Stimulated activated memory B cell treated with anti-CD40 and anti-IgM and Interleukin-4, amounts not matched to agents 10 μg/mL and 1 μg/mL and 100 μg/mL, for 72 hours (primary cell): ENCODE measurements around the gene DBNL.

Experiments used
- ATAC-seq: fragments of 150-1000 bp; cut with Tn5 transposase; 2 replicates; pipeline ENCODE4 v1.10.0; 2021
- H3K27ac Mint-ChIP-seq: one replicate; pipeline ENCODE4 v1.8.0; 2022; ENCODE audit warnings: mild to moderate bottlenecking, mixed read lengths
- H3K27me3 Mint-ChIP-seq: one replicate; pipeline ENCODE4 v1.8.0; 2022; ENCODE audit warnings: mixed read lengths
- H3K36me3 Mint-ChIP-seq: one replicate; pipeline ENCODE4 v1.8.0; 2022; ENCODE audit warnings: mixed read lengths
- H3K4me1 Mint-ChIP-seq: one replicate; pipeline ENCODE4 v1.8.0; 2022; ENCODE audit warnings: mixed read lengths
- H3K4me3 Mint-ChIP-seq: one replicate; pipeline ENCODE4 v1.8.0; 2022; ENCODE audit warnings: mild to moderate bottlenecking, moderate library complexity, mixed read lengths
- H3K9me3 Mint-ChIP-seq: one replicate; pipeline ENCODE4 v1.8.0; 2022; ENCODE audit warnings: mixed read lengths

DBNL gene

GRCh38 chr7:44076101-44076895 is 31.8 kb downstream of the DBNL start:
- H3K36me3 Mint-ChIP-seq: peaks cover 74% of the 10 kb centered on the region
- H3K27ac Mint-ChIP-seq: peak overlapping the region; percentile 96
- no peak overlapping the region for H3K4me3 Mint-ChIP-seq
- no peaks in the 10 kb centered on the region for H3K27me3 Mint-ChIP-seq
- H3K9me3 Mint-ChIP-seq: no peaks in the 10 kb centered on the region
- no peak for ATAC-seq
- peaks cover 77% of the 10 kb centered on the region for H3K4me1 Mint-ChIP-seq

- H3K27me3 Mint-ChIP-seq: no peaks in the 10 kb centered on the region
- H3K4me3 Mint-ChIP-seq: no peak overlapping the region
- H3K27ac Mint-ChIP-seq: peak overlapping the region; percentile 96
- ATAC-seq: no peak
- peaks cover 73% of the 10 kb centered on the region for H3K36me3 Mint-ChIP-seq
- no peaks in the 10 kb centered on the region for H3K9me3 Mint-ChIP-seq
- peaks cover 74% of the 10 kb centered on the region for H3K4me1 Mint-ChIP-seq
Measured at GRCh38 chr7:44077061-44077460, 32.6 kb downstream of the DBNL start.

GRCh38 chr7:44077681-44078091 is 33.2 kb downstream of the DBNL start:
- H3K4me1 Mint-ChIP-seq: peaks cover 68% of the 10 kb centered on the region
- no peak for ATAC-seq
- no peak overlapping the region for H3K4me3 Mint-ChIP-seq
- peaks cover 67% of the 10 kb centered on the region for H3K36me3 Mint-ChIP-seq
- H3K27ac Mint-ChIP-seq: peak overlapping the region; percentile 96
- no peaks in the 10 kb centered on the region for H3K9me3 Mint-ChIP-seq
- H3K27me3 Mint-ChIP-seq: no peaks in the 10 kb centered on the region

- peak overlapping the region; percentile 96 for H3K27ac Mint-ChIP-seq
- H3K4me3 Mint-ChIP-seq: peak overlapping the region; percentile 21
- no peak for ATAC-seq
- no peaks in the 10 kb centered on the region for H3K27me3 Mint-ChIP-seq
- peaks cover 59% of the 10 kb centered on the region for H3K36me3 Mint-ChIP-seq
- no peaks in the 10 kb centered on the region for H3K9me3 Mint-ChIP-seq
- peaks cover 65% of the 10 kb centered on the region for H3K4me1 Mint-ChIP-seq
Measured at GRCh38 chr7:44078521-44078920, 34.0 kb downstream of the DBNL start.

GRCh38 chr7:44079331-44080021 is 35.0 kb downstream of the DBNL start:
- no peak for ATAC-seq
- peak overlapping the region; percentile 96 for H3K27ac Mint-ChIP-seq
- H3K4me3 Mint-ChIP-seq: peak overlapping the region; percentile 29
- peaks cover 62% of the 10 kb centered on the region for H3K4me1 Mint-ChIP-seq
- peaks cover 49% of the 10 kb centered on the region for H3K36me3 Mint-ChIP-seq
- H3K9me3 Mint-ChIP-seq: no peaks in the 10 kb centered on the region
- H3K27me3 Mint-ChIP-seq: no peaks in the 10 kb centered on the region

- Mint-ChIP-seq H3K9me3 (no peaks in the 10 kb centered on the region), H3K27ac (peak overlapping the region; percentile 98), H3K4me1 (peaks cover 55% of the 10 kb centered on the region), H3K27me3 (no peaks in the 10 kb centered on the region), H3K4me3 (no peak overlapping the region), H3K36me3 (peaks cover 44% of the 10 kb centered on the region)
- no peak for ATAC-seq
Measured at GRCh38 chr7:44080118-44080517, 35.6 kb downstream of the DBNL start.

- Mint-ChIP-seq H3K4me3 (peak overlapping the region; percentile 86), H3K27me3 (no peaks in the 10 kb centered on the region), H3K36me3 (peaks cover 37% of the 10 kb centered on the region), H3K27ac (peak overlapping the region; percentile 98), H3K9me3 (no peaks in the 10 kb centered on the region), H3K4me1 (peaks cover 53% of the 10 kb centered on the region)
- no peak for ATAC-seq
Measured at GRCh38 chr7:44080686-44081265, 36.3 kb downstream of the DBNL start.

GRCh38 chr7:44081266-44081748 is 36.8 kb downstream of the DBNL start:
- Mint-ChIP-seq H3K4me3 (peak overlapping the region; percentile 86), H3K27me3 (no peaks in the 10 kb centered on the region), H3K4me1 (peaks cover 53% of the 10 kb centered on the region), H3K27ac (peak overlapping the region; percentile 98), H3K36me3 (peaks cover 34% of the 10 kb centered on the region), H3K9me3 (no peaks in the 10 kb centered on the region)
- no peak for ATAC-seq

GRCh38 chr7:44082541-44083207 is 38.2 kb downstream of the DBNL start:
- H3K4me1 Mint-ChIP-seq: peaks cover 50% of the 10 kb centered on the region
- peaks cover 22% of the 10 kb centered on the region for H3K36me3 Mint-ChIP-seq
- H3K27me3 Mint-ChIP-seq: no peaks in the 10 kb centered on the region

GRCh38 chr7:44083796-44084195 is 39.3 kb downstream of the DBNL start:
- Mint-ChIP-seq H3K27ac (no peak overlapping the region), H3K9me3 (no peaks in the 10 kb centered on the region), H3K36me3 (peaks cover 11% of the 10 kb centered on the region), H3K27me3 (no peaks in the 10 kb centered on the region), H3K4me1 (peaks cover 38% of the 10 kb centered on the region), H3K4me3 (peak overlapping the region; percentile 49)
- no peak for ATAC-seq

More at GRCh38 chr7:44082541-44083207, 38.2 kb downstream of the DBNL start:
- Mint-ChIP-seq H3K27ac (peak overlapping the region; percentile 98), H3K4me3 (peak overlapping the region; percentile 86), H3K9me3 (no peaks in the 10 kb centered on the region)
- peak; percentile 97 for ATAC-seq

- Mint-ChIP-seq H3K4me3 (no peak overlapping the region), H3K27me3 (no peaks in the 10 kb centered on the region), H3K4me1 (peaks cover 33% of the 10 kb centered on the region), H3K9me3 (no peaks in the 10 kb centered on the region), H3K27ac (no peak overlapping the region), H3K36me3 (peaks cover 9% of the 10 kb centered on the region)
- no peak for ATAC-seq
Measured at GRCh38 chr7:44084701-44085100, 40.2 kb downstream of the DBNL start.

GRCh38 chr7:44085546-44085945 is 41.0 kb downstream of the DBNL start:
- H3K4me3 Mint-ChIP-seq: no peak overlapping the region
- peaks cover 24% of the 10 kb centered on the region for H3K4me1 Mint-ChIP-seq
- no peak overlapping the region for H3K27ac Mint-ChIP-seq
- H3K9me3 Mint-ChIP-seq: no peaks in the 10 kb centered on the region
- no peak for ATAC-seq
- H3K27me3 Mint-ChIP-seq: no peaks in the 10 kb centered on the region
- peaks cover 9% of the 10 kb centered on the region for H3K36me3 Mint-ChIP-seq

- no peak for ATAC-seq
- H3K27me3 Mint-ChIP-seq: no peaks in the 10 kb centered on the region
- no peak overlapping the region for H3K27ac Mint-ChIP-seq
- H3K36me3 Mint-ChIP-seq: no peaks in the 10 kb centered on the region
- peaks cover 13% of the 10 kb centered on the region for H3K4me1 Mint-ChIP-seq
- no peak overlapping the region for H3K4me3 Mint-ChIP-seq
- no peaks in the 10 kb centered on the region for H3K9me3 Mint-ChIP-seq
Measured at GRCh38 chr7:44086627-44087026, 42.1 kb downstream of the DBNL start.

- no peak for ATAC-seq
- no peaks in the 10 kb centered on the region for H3K27me3 Mint-ChIP-seq
- H3K27ac Mint-ChIP-seq: no peak overlapping the region
- no peak overlapping the region for H3K4me3 Mint-ChIP-seq
- no peaks in the 10 kb centered on the region for H3K9me3 Mint-ChIP-seq
- H3K36me3 Mint-ChIP-seq: no peaks in the 10 kb centered on the region
- H3K4me1 Mint-ChIP-seq: peaks cover 7% of the 10 kb centered on the region
Measured at GRCh38 chr7:44087911-44088838, 43.7 kb downstream of the DBNL start.
